Kidney (tissue), 14 donors: ENCODE results near the gene MAPKBP1. TPM values are rescaled to one million over a fixed set of nuclear protein-coding genes. Genes with fewer than 3 reads are reported as not detected.

Source experiments
- DNase-seq, 5 donors: peaks; one replicate each; pipeline ENCODE4 v3.0.0-alpha.2; 2013 to 2020
- FAIRE-seq: peaks from 2 replicates; lab custom pipeline; 2012; peaks lifted over from hg19 to GRCh38; lab: Jason Lieb, UNC
- H3K27ac ChIP-seq, 2 donors: one replicate each; pipeline ENCODE4 v1.7.0; 2013; ENCODE audit warnings: low read depth in 2 of 2, low read length in 2 of 2, inconsistent platforms in 1 of 2
- H3K27me3 ChIP-seq: one replicate; pipeline ENCODE4 v1.7.1; 2013; ENCODE audit warnings: low read length, inconsistent platforms; ENCODE audit not compliant: control insufficient read depth, insufficient read depth
- H3K36me3 ChIP-seq, 3 donors: one replicate each; pipeline versions ENCODE4 v1.7.0 to v1.7.1; 2013; ENCODE audit warnings: low read length in 3 of 3, control low read depth in 1 of 3, inconsistent platforms in 1 of 3; ENCODE audit not compliant: insufficient read depth in 3 of 3, control insufficient read depth in 2 of 3
- H3K4me1 ChIP-seq, 3 donors: one replicate each; pipeline versions ENCODE4 v1.7.0 to v1.7.1; 2013; ENCODE audit warnings: low read length in 3 of 3, inconsistent platforms in 1 of 3, low read depth in 1 of 3; ENCODE audit not compliant: control insufficient read depth in 2 of 3, insufficient read depth in 2 of 3
- H3K4me3 ChIP-seq, 3 donors: one replicate each; pipeline versions ENCODE4 v1.7.0 to v1.8.1; 2013; ENCODE audit warnings: low read length in 3 of 3, control low read depth in 1 of 3, inconsistent platforms in 1 of 3
- H3K9ac ChIP-seq, 3 donors: one replicate each; pipeline versions ENCODE4 v1.7.0 to v1.7.1; 2013; ENCODE audit warnings: low read length in 3 of 3, control low read depth in 1 of 3, inconsistent platforms in 1 of 3
- H3K9me3 ChIP-seq, 3 donors: one replicate each; pipeline versions ENCODE4 v1.7.0 to v1.7.1; 2013; ENCODE audit warnings: low read length in 3 of 3, control low read depth in 1 of 3, inconsistent platforms in 1 of 3; ENCODE audit not compliant: control insufficient read depth in 2 of 3, insufficient read depth in 1 of 3
- intact Hi-C: fragments of 100-400 bp; cut with DNase I; formaldehyde crosslinking; loops from one replicate; pipeline ENCODE4 v1.11.1; 2022
- polyA plus RNA-seq: library from polyadenylated mRNA; stranded (reverse); fragments of 350-450 nt; fragmentation: Illumina TruSeq; extraction: RNeasy Lipid Tissue Mini Kit (QIAGEN cat#74804); gene quantifications from one replicate; pipeline ENCODE4 v1.2.3, GENCODE V29; 2014; ENCODE audit warnings: low read depth, low replicate concordance; ENCODE audit not compliant: insufficient read depth
- total RNA-seq: library from RNA; stranded (reverse); fragmentation: NEBNext Ultra II Directional; extraction: Animal tissue kit (Norgen Biotek cat#: 25700); gene quantifications from one replicate; pipeline ENCODE4 v1.2.1, GENCODE V29; 2021
- TF ChIP-seq, protein P1 (sequence below): IDR thresholded peaks from 3 replicates; pipeline ENCODE4 v1.5.1; 2012; ENCODE audit warnings: mild to moderate bottlenecking, moderate library complexity, borderline replicate concordance; ENCODE audit not compliant: insufficient read depth; ENCODE audit errors: extremely low read depth
- donor health status: control.
- donor health status: control.
- donor health status: control.
- donor health status: control.
- donor health status: control.
- donor health status: DM: yes; HTN: yes; CAD: no.
- donor health status: Normal renal cell carcinoma (clear cell type).

The MAPKBP1 gene
- total and polyA plus RNA-seq, 2 donors from 2014 or later: 3.7 to 28.6 TPM

DNA sequence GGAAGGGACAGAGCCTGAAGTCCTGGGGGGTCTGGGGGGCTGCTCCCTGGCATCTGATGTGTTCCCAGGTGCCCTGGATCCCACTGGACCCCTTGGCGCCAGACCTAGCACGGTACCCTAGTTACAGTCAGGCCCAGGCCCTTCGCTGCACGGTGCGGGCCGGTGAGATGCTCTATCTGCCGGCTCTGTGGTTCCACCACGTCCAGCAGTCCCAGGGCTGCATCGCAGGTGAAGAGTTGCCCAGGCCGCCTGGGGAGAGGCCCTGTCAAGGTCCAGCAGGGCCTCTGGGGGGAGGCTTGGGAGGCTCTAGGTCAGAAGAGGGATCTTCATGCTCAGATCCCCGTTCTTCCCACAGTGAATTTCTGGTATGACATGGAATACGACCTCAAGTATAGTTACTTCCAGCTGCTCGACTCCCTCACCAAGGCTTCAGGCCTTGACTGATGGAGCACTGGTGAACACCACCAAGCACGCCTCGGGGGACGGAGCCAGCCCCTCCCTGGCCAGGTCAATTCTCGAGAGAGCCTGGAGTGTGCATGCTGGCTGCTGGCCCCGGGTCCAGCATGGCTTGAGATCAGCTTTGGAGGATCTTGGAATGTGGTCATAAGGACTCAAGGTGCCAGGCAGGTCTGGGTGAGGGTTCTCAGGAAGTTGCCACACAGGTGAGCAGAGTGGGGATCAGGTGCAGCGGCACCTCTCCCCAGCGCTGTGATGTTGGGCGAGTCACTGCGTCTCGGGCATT lies 62.6 kb downstream of the MAPKBP1 start:
- no peak for FAIRE-seq
- DNase-seq: no peak
- Histone ChIP-seq H3K27ac (no peak overlapping the region), H3K9ac (no peak overlapping the region), H3K36me3 (peaks cover 0 to 3% (median 0%) of the 10 kb centered on the region in 3 donors), H3K4me3 (no peak overlapping the region), H3K27me3 (no peaks in the 10 kb centered on the region), H3K4me1 (no peaks in the 10 kb centered on the region), H3K9me3 (no peaks in the 10 kb centered on the region)
- intact Hi-C loops: no loop called here
- TF ChIP-seq, protein P1, sequence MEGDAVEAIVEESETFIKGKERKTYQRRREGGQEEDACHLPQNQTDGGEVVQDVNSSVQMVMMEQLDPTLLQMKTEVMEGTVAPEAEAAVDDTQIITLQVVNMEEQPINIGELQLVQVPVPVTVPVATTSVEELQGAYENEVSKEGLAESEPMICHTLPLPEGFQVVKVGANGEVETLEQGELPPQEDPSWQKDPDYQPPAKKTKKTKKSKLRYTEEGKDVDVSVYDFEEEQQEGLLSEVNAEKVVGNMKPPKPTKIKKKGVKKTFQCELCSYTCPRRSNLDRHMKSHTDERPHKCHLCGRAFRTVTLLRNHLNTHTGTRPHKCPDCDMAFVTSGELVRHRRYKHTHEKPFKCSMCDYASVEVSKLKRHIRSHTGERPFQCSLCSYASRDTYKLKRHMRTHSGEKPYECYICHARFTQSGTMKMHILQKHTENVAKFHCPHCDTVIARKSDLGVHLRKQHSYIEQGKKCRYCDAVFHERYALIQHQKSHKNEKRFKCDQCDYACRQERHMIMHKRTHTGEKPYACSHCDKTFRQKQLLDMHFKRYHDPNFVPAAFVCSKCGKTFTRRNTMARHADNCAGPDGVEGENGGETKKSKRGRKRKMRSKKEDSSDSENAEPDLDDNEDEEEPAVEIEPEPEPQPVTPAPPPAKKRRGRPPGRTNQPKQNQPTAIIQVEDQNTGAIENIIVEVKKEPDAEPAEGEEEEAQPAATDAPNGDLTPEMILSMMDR: no peak

DNA sequence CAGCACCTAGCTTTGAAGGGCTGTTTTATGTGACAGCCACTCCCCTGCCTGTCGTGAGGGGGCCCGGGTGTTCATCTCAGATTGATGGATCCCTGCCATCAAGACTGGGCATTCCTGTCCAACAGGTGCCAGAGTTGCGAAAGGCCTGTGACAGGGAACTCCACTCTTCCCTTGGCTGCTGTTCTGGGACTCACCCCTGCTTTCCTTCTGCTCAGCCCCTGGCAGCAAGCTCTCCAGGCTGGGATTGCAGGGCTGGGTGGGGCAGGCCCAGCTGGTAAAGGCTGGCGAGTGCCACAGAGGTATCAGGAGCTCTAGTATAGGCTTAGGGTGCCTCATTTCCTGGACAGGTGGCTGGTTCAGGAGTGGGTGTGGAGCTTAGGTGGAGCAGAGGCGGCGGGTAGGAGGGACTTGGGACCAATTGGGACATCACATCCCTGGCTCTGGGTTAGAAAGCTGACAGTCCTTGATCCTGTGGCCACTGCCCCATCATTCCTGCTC lies 64.2 kb downstream of the MAPKBP1 start, which contains the start of gene PLA2G4B:
PLA2G4B (plus strand) TSS at position 448 of the 498 bp plus-strand sequence. CDS start 67 bp downstream, outside the sequence.
- Histone ChIP-seq H3K27ac (no peak within 1 kb of the TSS), H3K9ac (no peak within 1 kb of the TSS), H3K4me1 (no peaks in the 10 kb centered on the region), H3K4me3 (no peak within 1 kb of the TSS), H3K9me3 (no peaks in the 10 kb centered on the region), H3K27me3 (no peaks in the 10 kb centered on the region), H3K36me3 (peaks cover 0 to 3% (median 0%) of the 10 kb centered on the region in 3 donors)
- TF ChIP-seq, protein P1: no peak
- no peak for DNase-seq
- no peak for FAIRE-seq
- intact Hi-C loops: no loop called here

DNA sequence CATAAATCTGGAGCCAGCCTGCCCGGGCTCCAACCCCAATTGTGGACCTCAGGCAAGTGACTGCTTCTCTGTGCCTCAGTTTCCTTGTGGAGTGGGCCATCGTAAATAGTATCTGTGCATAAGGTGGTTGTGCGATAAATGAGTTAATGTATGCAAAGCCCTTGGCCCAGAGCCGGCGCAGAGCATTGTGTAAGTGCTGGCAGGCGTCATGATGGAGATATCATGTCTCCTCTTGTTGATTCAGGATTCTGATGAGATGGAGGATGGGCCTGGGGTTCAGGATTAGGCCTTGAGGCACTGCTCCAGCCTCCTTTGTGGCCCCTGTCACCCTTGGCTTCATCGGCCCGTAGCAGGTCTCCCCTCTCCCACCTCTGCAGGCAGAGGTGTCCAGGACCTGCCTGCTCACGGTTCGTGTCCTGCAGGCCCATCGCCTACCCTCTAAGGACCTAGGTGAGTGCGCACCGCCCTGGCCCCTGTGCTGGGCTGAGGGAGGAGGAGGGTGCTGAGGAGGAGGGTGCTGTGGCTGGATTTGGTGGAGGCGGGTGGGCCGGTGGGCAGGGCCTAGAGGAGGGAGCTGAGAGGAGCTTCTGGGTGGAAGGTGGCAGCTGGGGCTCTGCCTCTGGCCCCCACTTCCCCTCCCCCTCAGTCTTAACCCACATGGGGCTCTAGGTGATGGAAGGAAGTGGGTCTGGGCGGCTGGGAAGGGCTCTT lies 65.7 kb downstream of the MAPKBP1 start:
- TF ChIP-seq, protein P1: no peak
- Histone ChIP-seq H3K27ac (no peak overlapping the region), H3K27me3 (no peaks in the 10 kb centered on the region), H3K4me1 (no peaks in the 10 kb centered on the region), H3K9ac (no peak overlapping the region), H3K9me3 (no peaks in the 10 kb centered on the region), H3K36me3 (peaks cover 0 to 3% (median 0%) of the 10 kb centered on the region in 3 donors), H3K4me3 (no peak overlapping the region)
- FAIRE-seq (no peak), DNase-seq (no peak)
- intact Hi-C loops: no loop called here
